Measurements from ENCODE around the gene CRYBB2. TPM values are rescaled to one million over a fixed set of nuclear protein-coding genes. Genes with fewer than 3 reads are reported as not detected.

CRYBB2 gene
- total and polyA plus RNA-seq, 4 donors: 0.08 to 0.10 TPM; not detected in 2

GRCh38 chr22:25197340-25197739 is 22.1 kb upstream of the CRYBB2 start:
- Histone ChIP-seq H3K4me3 (ENCODE audit: low read depth in 1 of 3, low read length in 3 of 3) (no peak overlapping the region), H3K9ac (ENCODE audit: low read depth in 1 of 2, low read length in 2 of 2) (no peak overlapping the region), H3K36me3 (ENCODE audit: control insufficient read depth in 4 of 4, insufficient read depth in 3 of 4, low read depth in 1 of 4, low read length in 3 of 4) (peaks cover 6 to 49% (median 33%) of the 10 kb centered on the region in 4 donors), H3K27ac (ENCODE audit: low read depth in 1 of 2, low read length in 2 of 2) (no peak overlapping the region), H3K4me1 (ENCODE audit: control insufficient read depth in 4 of 4, insufficient read depth in 4 of 4, low read length in 3 of 4) (no peaks in the 10 kb centered on the region), H3K27me3 (ENCODE audit: control insufficient read depth in 4 of 4, insufficient read depth in 4 of 4, low read length in 3 of 4) (no peaks in the 10 kb centered on the region), H3K9me3 (ENCODE audit: control insufficient read depth in 4 of 4, low read length in 3 of 4) (no peaks in the 10 kb centered on the region)
- DNase-seq (ENCODE audit: low spot score): no peak
- TF ChIP-seq GABPA (IDR thresholded peaks at IDR 0.05 in 1 of 2, conservative IDR thresholded peaks at IDR 0.05 in 1 of 2): no peak
- TF ChIP-seq, protein P1, sequence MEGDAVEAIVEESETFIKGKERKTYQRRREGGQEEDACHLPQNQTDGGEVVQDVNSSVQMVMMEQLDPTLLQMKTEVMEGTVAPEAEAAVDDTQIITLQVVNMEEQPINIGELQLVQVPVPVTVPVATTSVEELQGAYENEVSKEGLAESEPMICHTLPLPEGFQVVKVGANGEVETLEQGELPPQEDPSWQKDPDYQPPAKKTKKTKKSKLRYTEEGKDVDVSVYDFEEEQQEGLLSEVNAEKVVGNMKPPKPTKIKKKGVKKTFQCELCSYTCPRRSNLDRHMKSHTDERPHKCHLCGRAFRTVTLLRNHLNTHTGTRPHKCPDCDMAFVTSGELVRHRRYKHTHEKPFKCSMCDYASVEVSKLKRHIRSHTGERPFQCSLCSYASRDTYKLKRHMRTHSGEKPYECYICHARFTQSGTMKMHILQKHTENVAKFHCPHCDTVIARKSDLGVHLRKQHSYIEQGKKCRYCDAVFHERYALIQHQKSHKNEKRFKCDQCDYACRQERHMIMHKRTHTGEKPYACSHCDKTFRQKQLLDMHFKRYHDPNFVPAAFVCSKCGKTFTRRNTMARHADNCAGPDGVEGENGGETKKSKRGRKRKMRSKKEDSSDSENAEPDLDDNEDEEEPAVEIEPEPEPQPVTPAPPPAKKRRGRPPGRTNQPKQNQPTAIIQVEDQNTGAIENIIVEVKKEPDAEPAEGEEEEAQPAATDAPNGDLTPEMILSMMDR (IDR thresholded peaks at IDR 0.05; ENCODE audit: low read depth, low read length, missing input control): no peak
- TF ChIP-seq ATF3 (IDR thresholded peaks at IDR 0.05): no peak
- TF ChIP-seq EGR1 (IDR thresholded peaks at IDR 0.05; ENCODE audit: low read depth in 2 of 2): no peak
- TF ChIP-seq RXRA (IDR thresholded peaks at IDR 0.05): no peak
- no peak for TF ChIP-seq MAX (IDR thresholded peaks at IDR 0.05)
- TF ChIP-seq, protein P2, sequence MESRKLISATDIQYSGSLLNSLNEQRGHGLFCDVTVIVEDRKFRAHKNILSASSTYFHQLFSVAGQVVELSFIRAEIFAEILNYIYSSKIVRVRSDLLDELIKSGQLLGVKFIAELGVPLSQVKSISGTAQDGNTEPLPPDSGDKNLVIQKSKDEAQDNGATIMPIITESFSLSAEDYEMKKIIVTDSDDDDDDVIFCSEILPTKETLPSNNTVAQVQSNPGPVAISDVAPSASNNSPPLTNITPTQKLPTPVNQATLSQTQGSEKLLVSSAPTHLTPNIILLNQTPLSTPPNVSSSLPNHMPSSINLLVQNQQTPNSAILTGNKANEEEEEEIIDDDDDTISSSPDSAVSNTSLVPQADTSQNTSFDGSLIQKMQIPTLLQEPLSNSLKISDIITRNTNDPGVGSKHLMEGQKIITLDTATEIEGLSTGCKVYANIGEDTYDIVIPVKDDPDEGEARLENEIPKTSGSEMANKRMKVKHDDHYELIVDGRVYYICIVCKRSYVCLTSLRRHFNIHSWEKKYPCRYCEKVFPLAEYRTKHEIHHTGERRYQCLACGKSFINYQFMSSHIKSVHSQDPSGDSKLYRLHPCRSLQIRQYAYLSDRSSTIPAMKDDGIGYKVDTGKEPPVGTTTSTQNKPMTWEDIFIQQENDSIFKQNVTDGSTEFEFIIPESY (IDR thresholded peaks at IDR 0.05): no peak
- no peak for TF ChIP-seq RAD21 (IDR thresholded peaks at IDR 0.05)
- 91% methylated on average over 4 of the region's 4 CpGs for WGBS

DNA sequence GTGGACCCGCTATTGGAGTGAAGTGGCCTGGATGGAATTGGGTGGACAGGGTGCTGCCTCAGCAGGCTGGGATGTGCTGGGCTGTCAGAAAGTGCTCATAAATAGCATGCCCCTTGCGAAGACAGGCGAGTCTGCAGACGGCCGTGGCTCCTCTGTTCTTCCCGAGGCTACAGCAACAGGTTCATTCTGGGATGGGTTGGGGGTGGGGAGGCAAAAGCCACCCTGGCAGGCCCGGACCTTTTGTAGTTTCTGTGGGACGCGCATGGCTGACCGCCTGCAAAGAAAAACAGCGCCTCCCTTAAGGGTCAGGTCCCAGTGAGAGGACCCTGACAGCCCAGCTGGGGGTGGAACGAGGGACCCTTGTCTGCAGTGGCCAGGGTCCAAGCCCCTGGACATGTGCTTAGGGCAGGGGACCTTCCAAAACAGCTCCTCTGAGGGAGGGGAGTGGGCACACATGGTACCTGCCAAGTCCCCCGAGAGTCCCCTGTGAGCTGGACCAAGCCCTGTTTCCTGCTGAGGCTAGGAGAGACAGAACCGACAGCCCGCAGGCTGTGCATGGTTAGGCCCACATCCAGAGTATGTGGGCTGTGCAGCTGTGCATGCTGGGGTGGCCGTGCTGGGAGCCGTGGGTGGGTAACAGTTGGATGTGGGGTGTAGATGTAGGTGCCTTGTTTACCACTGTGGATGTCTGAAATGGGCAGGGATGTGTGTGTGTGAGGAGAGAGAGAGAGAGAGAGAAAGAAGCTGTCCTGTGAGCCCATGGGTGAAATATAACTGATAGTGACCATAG is 19.5 kb upstream of the CRYBB2 start, which contains the start of gene CRYBB3:
Gene CRYBB3, plus strand, starts transcription at position 128 of the 790 bp plus-strand sequence. CDS start 1,539 bp downstream, outside the sequence.
- Histone ChIP-seq H3K9me3 (ENCODE audit: control insufficient read depth in 4 of 4, low read length in 3 of 4) (no peaks in the 10 kb centered on the region), H3K36me3 (ENCODE audit: control insufficient read depth in 4 of 4, insufficient read depth in 3 of 4, low read depth in 1 of 4, low read length in 3 of 4) (peaks cover 7 to 26% (median 16%) of the 10 kb centered on the region in 4 donors), H3K4me3 (ENCODE audit: low read depth in 1 of 3, low read length in 3 of 3) (no peak within 1 kb of the TSS), H3K4me1 (ENCODE audit: control insufficient read depth in 4 of 4, insufficient read depth in 4 of 4, low read length in 3 of 4) (no peaks in the 10 kb centered on the region), H3K27me3 (ENCODE audit: control insufficient read depth in 4 of 4, insufficient read depth in 4 of 4, low read length in 3 of 4) (no peaks in the 10 kb centered on the region), H3K27ac (ENCODE audit: low read depth in 1 of 2, low read length in 2 of 2) (no peak within 1 kb of the TSS), H3K9ac (ENCODE audit: low read depth in 1 of 2, low read length in 2 of 2) (no peak within 1 kb of the TSS)
- TF ChIP-seq, protein P2 (IDR thresholded peaks at IDR 0.05): no peak
- TF ChIP-seq EGR1 (IDR thresholded peaks at IDR 0.05; ENCODE audit: low read depth in 2 of 2) (no peak), RXRA (IDR thresholded peaks at IDR 0.05) (no peak), NR2F2 (IDR thresholded peaks at IDR 0.05) (no peak), ATF3 (IDR thresholded peaks at IDR 0.05) (no peak), GABPA (IDR thresholded peaks at IDR 0.05 in 1 of 2, conservative IDR thresholded peaks at IDR 0.05 in 1 of 2) (no peak), FOXA1 (IDR thresholded peaks at IDR 0.05) (no peak), REST (IDR thresholded peaks at IDR 0.05) (no peak), MAX (IDR thresholded peaks at IDR 0.05) (no peak), HNF4A (conservative IDR thresholded peaks at IDR 0.05) (no peak)
- TF ChIP-seq, protein P1 (IDR thresholded peaks at IDR 0.05; ENCODE audit: low read depth, low read length, missing input control): no peak
- WGBS: 85% methylated on average over 17 of the region's 17 CpGs
- no peak for DNase-seq (ENCODE audit: low spot score)

Data from liver (tissue), 9 donors.